ENCODE measurements around the gene ATOH1. TPM values are rescaled to one million over a fixed set of nuclear protein-coding genes. Genes with fewer than 3 reads are reported as not detected.
A peak's percentile ranks its signal among the peaks of the same experiment; 100 is the strongest.

Gene ATOH1
- total and polyA plus RNA-seq, 2 of the 13 experiments (the other 11 are each of a cell fraction or from before 2014, with no cell fraction given), result not detected

GRCh38 chr4:93788712-93789111, 39.8 kb upstream of the ATOH1 start:
- intact Hi-C loops (cut with micrococcal nuclease; ENCODE audit: unreplicated experiment), result no loop called here
- Histone ChIP-seq H3K79me2 (ENCODE audit: insufficient read depth, low read length) (no peaks in the 10 kb centered on the region), H3K9me3 (ENCODE audit: low read length) (no peaks in the 10 kb centered on the region), H3K27me3 (ENCODE audit: control insufficient read depth in 1 of 2, insufficient read depth in 2 of 2, low read length in 2 of 2) (no peaks in the 10 kb centered on the region), H3K27ac (ENCODE audit: extremely low read length, insufficient read depth, low read length) (no peak overlapping the region), H2AFZ (ENCODE audit: low read length) (no peak overlapping the region), H3K4me3 (replicated peaks in 1 of 3; ENCODE audit: insufficient read depth in 1 of 3, low read depth in 2 of 3, low read length in 3 of 3) (no peak overlapping the region), H3K9ac (ENCODE audit: insufficient read depth, low read depth, low read length) (no peak overlapping the region), H4K20me1 (ENCODE audit: insufficient read depth, low read length) (no peaks in the 10 kb centered on the region), H3K36me3 (replicated peaks in 1 of 2; ENCODE audit: control insufficient read depth in 1 of 2, insufficient read depth in 2 of 2, low read length in 2 of 2) (no peaks in the 10 kb centered on the region), H3K4me2 (ENCODE audit: low read depth, low read length) (no peak overlapping the region), H3K4me1 (ENCODE audit: insufficient read depth, low read length) (no peaks in the 10 kb centered on the region)
- 40% methylated on average over 1 of the region's 1 CpG for WGBS (ENCODE audit: low lambda C conversion rate)
- FAIRE-seq (no peak), ATAC-seq (peak; percentile 67), DNase-seq (ENCODE audit: low spot score) (peak; percentile 7)
- BruUV-seq (replicated peaks), result no TSS peak
- ChIA-PET POLR2A (no interaction called here), CTCF (ENCODE audit: low intra/inter-chr PET ratio, low total read pairs) (no interaction called here)
- in situ Hi-C loops (cut with HindIII; ENCODE audit: extremely low pct_ligation_motif_present, low pct_unique_long_range_greater_than_20kb), result loop anchor here (5.0 to 25.0 kb wide), 3 partner anchors 334 to 799 kb away; no protein-coding TSS in a partner anchor
- no peak for TF ChIP-seq HNRNPH1 (optimal IDR thresholded peaks at IDR 0.05; ENCODE audit: low read depth, low read length)
- TF ChIP-seq SATB2 (CRISPR knock-in tag; IDR thresholded peaks at IDR 0.05), result no peak
- TF ChIP-seq FOXK1 (CRISPR knock-in tag; IDR thresholded peaks at IDR 0.05; ENCODE audit: borderline replicate concordance, low read depth), result no peak
- no peak for TF ChIP-seq NCOR1 (IDR thresholded peaks at IDR 0.05; ENCODE audit: borderline replicate concordance, low read length)
- TF ChIP-seq ZFP36 (IDR thresholded peaks at IDR 0.05; ENCODE audit: borderline replicate concordance, low read depth, low read length, partially characterized antibody), result no peak
- no peak for TF ChIP-seq ZHX2 (IDR thresholded peaks at IDR 0.05; ENCODE audit: low read depth)
- TF ChIP-seq ZHX2 (CRISPR knock-in tag; IDR thresholded peaks at IDR 0.05; ENCODE audit: borderline replicate concordance), result no peak
- no peak for TF ChIP-seq ZNF703 (CRISPR knock-in tag; IDR thresholded peaks at IDR 0.05; ENCODE audit: borderline replicate concordance)
- TF ChIP-seq HOXA5 (CRISPR knock-in tag; IDR thresholded peaks at IDR 0.05), result no peak
- no peak for TF ChIP-seq SP140L (CRISPR knock-in tag; IDR thresholded peaks at IDR 0.05; ENCODE audit: borderline replicate concordance)
- no peak for TF ChIP-seq CC2D1A (CRISPR knock-in tag; IDR thresholded peaks at IDR 0.05)

Data from HepG2 (cell line).